Progenitor cell of endocrine pancreas (in vitro differentiated cells): ENCODE data around the gene SGPP2. TPM values are rescaled to one million over a fixed set of nuclear protein-coding genes. Genes with fewer than 3 reads are reported as not detected.
"Not testable (repeated sequence)": the region's sequence is repeated elsewhere in the genome, so short reads cannot be mapped to it uniquely, and the experiment has no call there.

Source experiments
- DNase-seq: peaks from one replicate; pipeline ENCODE4 v3.0.0; 2021; ENCODE audit warnings: low spot score; ENCODE audit not compliant: unreplicated experiment
- H3K27ac Mint-ChIP-seq: 2 replicates; pipeline ENCODE4 v1.8.0; 2021; ENCODE audit warnings: mild to moderate bottlenecking, moderate library complexity, mixed read lengths
- H3K27me3 Mint-ChIP-seq: 2 replicates; pipeline ENCODE4 v1.8.0; 2021; ENCODE audit warnings: mixed read lengths
- H3K36me3 Mint-ChIP-seq: 2 replicates; pipeline ENCODE4 v1.8.0; 2022; ENCODE audit warnings: mixed read lengths; ENCODE audit not compliant: insufficient read depth
- H3K4me1 Mint-ChIP-seq: 2 replicates; pipeline ENCODE4 v1.8.0; 2021; ENCODE audit warnings: low read depth, mixed read lengths
- H3K4me3 Mint-ChIP-seq: 2 replicates; pipeline ENCODE4 v1.8.0; 2021; ENCODE audit warnings: low read depth, mild to moderate bottlenecking, moderate library complexity, mixed read lengths
- H3K9me3 Mint-ChIP-seq: 2 replicates; pipeline ENCODE4 v1.8.0; 2021; ENCODE audit warnings: low read depth, mixed read lengths
- CTCF ChIP-seq: fragments of 200-600 bp; sonication (generic); IDR thresholded peaks from one replicate; pipeline ENCODE4 v1.5.0; 2021; ENCODE audit warnings: antibody characterized with exemption, mild to moderate bottlenecking; ENCODE audit not compliant: unreplicated experiment
- total RNA-seq: library from RNA; stranded (reverse); gene quantifications from 2 replicates; pipeline ENCODE4 v1.2.1, GENCODE V29; 2021

Gene SGPP2
- total RNA-seq, 1 donor from 2014 or later, result 19.8 TPM

GRCh38 chr2:222408684-222409083 lies 15.7 kb upstream of the SGPP2 start:
- TF ChIP-seq CTCF, result no peak
- no peak for DNase-seq
- H3K4me1 Mint-ChIP-seq, result peaks cover 5% of the 10 kb centered on the region
- peaks cover 3% of the 10 kb centered on the region for H3K9me3 Mint-ChIP-seq
- H3K27ac Mint-ChIP-seq, result no peak overlapping the region
- H3K27me3 Mint-ChIP-seq, result no peaks in the 10 kb centered on the region
- H3K36me3 Mint-ChIP-seq, result peaks cover 3% of the 10 kb centered on the region
- no peak overlapping the region for H3K4me3 Mint-ChIP-seq

- DNase-seq, result no peak
- peaks cover 3% of the 10 kb centered on the region for H3K36me3 Mint-ChIP-seq
- H3K4me1 Mint-ChIP-seq, result peaks cover 3% of the 10 kb centered on the region
- H3K27me3 Mint-ChIP-seq, result no peaks in the 10 kb centered on the region
- H3K4me3 Mint-ChIP-seq, result no peak overlapping the region
- no peak overlapping the region for H3K27ac Mint-ChIP-seq
- no peak for TF ChIP-seq CTCF
- H3K9me3 Mint-ChIP-seq, result peaks cover 6% of the 10 kb centered on the region
These were observed 13.8 kb upstream of the SGPP2 start for GRCh38 chr2:222410534-222410933.

- H3K27ac Mint-ChIP-seq, DNase-seq, H3K36me3 Mint-ChIP-seq, H3K27me3 Mint-ChIP-seq, H3K4me1 Mint-ChIP-seq, H3K4me3 Mint-ChIP-seq: not testable (repeated sequence)
- peaks cover 14% of the 10 kb centered on the region for H3K9me3 Mint-ChIP-seq
These were observed 12.0 kb upstream of the SGPP2 start for GRCh38 chr2:222412334-222412733.

GRCh38 chr2:222413295-222413911 lies 10.9 kb upstream of the SGPP2 start:
- no peak overlapping the region for H3K27ac Mint-ChIP-seq
- no peak for TF ChIP-seq CTCF
- H3K4me3 Mint-ChIP-seq, result no peak overlapping the region
- H3K27me3 Mint-ChIP-seq, result no peaks in the 10 kb centered on the region
- H3K9me3 Mint-ChIP-seq, result peaks cover 14% of the 10 kb centered on the region
- peaks cover 3% of the 10 kb centered on the region for H3K4me1 Mint-ChIP-seq
- DNase-seq, result no peak
- H3K36me3 Mint-ChIP-seq, result peaks cover 4% of the 10 kb centered on the region

- Mint-ChIP-seq H3K36me3 (peaks cover 1% of the 10 kb centered on the region), H3K27ac (no peak overlapping the region), H3K4me3 (no peak overlapping the region), H3K27me3 (peaks cover 31% of the 10 kb centered on the region), H3K4me1 (peaks cover 5% of the 10 kb centered on the region), H3K9me3 (peaks cover 11% of the 10 kb centered on the region)
- TF ChIP-seq CTCF, result no peak
- DNase-seq, result no peak
These were observed 5.6 kb upstream of the SGPP2 start for GRCh38 chr2:222418739-222419138.

- TF ChIP-seq CTCF, result no peak
- Mint-ChIP-seq H3K27me3 (peaks cover 40% of the 10 kb centered on the region), H3K36me3 (peaks cover 1% of the 10 kb centered on the region)
These were observed 3.8 kb upstream of the SGPP2 start for GRCh38 chr2:222420508-222420907.

More at GRCh38 chr2:222420508-222420907, 3.8 kb upstream of the SGPP2 start:
- no peak for DNase-seq
- H3K9me3 Mint-ChIP-seq, result peaks cover 8% of the 10 kb centered on the region
- H3K4me3 Mint-ChIP-seq, result no peak overlapping the region
- peaks cover 13% of the 10 kb centered on the region for H3K4me1 Mint-ChIP-seq
- H3K27ac Mint-ChIP-seq, result no peak overlapping the region
